Tibial nerve (tissue), 4 donors: ENCODE data around the gene TBL1XR1. TPM values are rescaled to one million over a fixed set of nuclear protein-coding genes. Genes with fewer than 3 reads are reported as not detected.

Source experiments
- DNase-seq, 2 donors: peaks; one replicate each; pipeline ENCODE4 v3.0.0-alpha.2; 2019; ENCODE audit warnings: low spot score in 2 of 2
- H3K27ac ChIP-seq, 4 donors: fragments of 200-600 bp; sonication (generic) in 3 of 4; one replicate each; pipeline ENCODE4 v1.5.1; 2017 to 2019; ENCODE audit warnings: mild to moderate bottlenecking in 1 of 4
- H3K27me3 ChIP-seq, 2 donors: fragments of 200-600 bp; sonication (generic) in 1 of 2; one replicate each; pipeline versions ENCODE4 v1.5.1 to v1.6.0; 2017 to 2019
- H3K36me3 ChIP-seq, 3 donors: fragments of 200-600 bp; sonication (generic); one replicate each; pipeline ENCODE4 v1.5.1; 2018 to 2019
- H3K4me1 ChIP-seq, 4 donors: fragments of 200-600 bp; sonication (generic) in 3 of 4; one replicate each; pipeline ENCODE4 v1.5.1; 2017 to 2019
- H3K4me3 ChIP-seq, 4 donors: fragments of 200-600 bp; sonication (generic) in 3 of 4; one replicate each; pipeline ENCODE4 v1.5.1; 2017 to 2019; ENCODE audit warnings: mild to moderate bottlenecking in 1 of 4, moderate library complexity in 1 of 4
- H3K9me3 ChIP-seq, 4 donors: fragments of 200-600 bp; sonication (generic) in 3 of 4; one replicate each; pipeline ENCODE4 v1.5.1; 2017 to 2019
- EP300 ChIP-seq, 2 donors: sonication (generic); formaldehyde crosslinking; IDR thresholded peaks; one replicate each; pipeline ENCODE4 v1.6.1; 2017; ENCODE audit warnings: antibody characterized with exemption in 2 of 2, mild to moderate bottlenecking in 1 of 2
- POLR2A ChIP-seq, 2 donors: fragments of 450-650 bp; IDR thresholded peaks; one replicate each; pipeline ENCODE4 v1.6.1; 2017; ENCODE audit warnings: antibody characterized with exemption in 2 of 2, mild to moderate bottlenecking in 2 of 2, moderate library complexity in 2 of 2
- WGBS, 2 donors: methylation state at CpG; one replicate each; pipeline ENCODE4 v1.1.5; 2018; 5-methylcytosine and 5-hydroxymethylcytosine counted together
- total RNA-seq, 4 donors: library from RNA; depleted of rRNA; stranded (reverse); fragments of >200 nt; gene quantifications; one replicate each; pipeline ENCODE4 v1.1.0, GENCODE V29; 2016
- TF ChIP-seq, protein P1 (sequence below), 5 experiments: fragments of 200-600 bp in 3 of 5; fragments of 450-650 bp in 2 of 5; sonication (generic) in 3 of 5; IDR thresholded peaks; one replicate each; pipeline ENCODE4 v1.5.1; 2016 to 2019; ENCODE audit warnings: antibody characterized with exemption in 5 of 5, mild to moderate bottlenecking in 3 of 5, moderate library complexity in 2 of 5

TBL1XR1 gene
- total RNA-seq, 4 donors from 2014 or later: 57.1 to 66.3 (median 62.8) TPM

DNA sequence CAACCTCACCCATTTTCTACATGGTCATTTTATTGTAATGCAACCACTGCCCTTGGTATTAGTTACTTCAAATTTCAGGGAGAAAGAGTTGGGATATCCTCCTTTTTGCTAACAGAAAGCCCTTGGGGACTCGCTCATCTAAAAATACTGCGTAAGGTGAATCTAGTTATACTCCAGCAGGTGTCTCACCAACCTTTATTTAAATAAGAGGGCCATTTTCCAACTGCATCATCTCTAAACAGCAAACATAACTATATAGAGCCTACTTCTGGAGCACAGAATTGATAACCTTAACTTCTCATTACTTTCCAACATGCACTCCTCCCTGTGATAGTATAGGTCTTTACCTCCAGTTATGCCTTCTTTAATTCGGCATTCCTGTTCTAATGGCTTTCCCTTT, 77.5 kb downstream of the TBL1XR1 start:
- 67 to 78% methylated on average over 3 of the region's 3 CpGs for WGBS, 2 donors
- Histone ChIP-seq H3K4me3 (no peak overlapping the region), H3K4me1 (peaks cover 0 to 39% (median 2%) of the 10 kb centered on the region in 4 donors), H3K36me3 (no peaks in the 10 kb centered on the region), H3K27me3 (no peaks in the 10 kb centered on the region), H3K9me3 (no peaks in the 10 kb centered on the region), H3K27ac (no peak overlapping the region)
- TF ChIP-seq, protein P1, sequence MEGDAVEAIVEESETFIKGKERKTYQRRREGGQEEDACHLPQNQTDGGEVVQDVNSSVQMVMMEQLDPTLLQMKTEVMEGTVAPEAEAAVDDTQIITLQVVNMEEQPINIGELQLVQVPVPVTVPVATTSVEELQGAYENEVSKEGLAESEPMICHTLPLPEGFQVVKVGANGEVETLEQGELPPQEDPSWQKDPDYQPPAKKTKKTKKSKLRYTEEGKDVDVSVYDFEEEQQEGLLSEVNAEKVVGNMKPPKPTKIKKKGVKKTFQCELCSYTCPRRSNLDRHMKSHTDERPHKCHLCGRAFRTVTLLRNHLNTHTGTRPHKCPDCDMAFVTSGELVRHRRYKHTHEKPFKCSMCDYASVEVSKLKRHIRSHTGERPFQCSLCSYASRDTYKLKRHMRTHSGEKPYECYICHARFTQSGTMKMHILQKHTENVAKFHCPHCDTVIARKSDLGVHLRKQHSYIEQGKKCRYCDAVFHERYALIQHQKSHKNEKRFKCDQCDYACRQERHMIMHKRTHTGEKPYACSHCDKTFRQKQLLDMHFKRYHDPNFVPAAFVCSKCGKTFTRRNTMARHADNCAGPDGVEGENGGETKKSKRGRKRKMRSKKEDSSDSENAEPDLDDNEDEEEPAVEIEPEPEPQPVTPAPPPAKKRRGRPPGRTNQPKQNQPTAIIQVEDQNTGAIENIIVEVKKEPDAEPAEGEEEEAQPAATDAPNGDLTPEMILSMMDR (IDR thresholded peaks at IDR 0.05): no peak
- TF ChIP-seq EP300 (IDR thresholded peaks at IDR 0.05): no peak
- no peak for TF ChIP-seq POLR2A (IDR thresholded peaks at IDR 0.05)
- no peak for DNase-seq

DNA sequence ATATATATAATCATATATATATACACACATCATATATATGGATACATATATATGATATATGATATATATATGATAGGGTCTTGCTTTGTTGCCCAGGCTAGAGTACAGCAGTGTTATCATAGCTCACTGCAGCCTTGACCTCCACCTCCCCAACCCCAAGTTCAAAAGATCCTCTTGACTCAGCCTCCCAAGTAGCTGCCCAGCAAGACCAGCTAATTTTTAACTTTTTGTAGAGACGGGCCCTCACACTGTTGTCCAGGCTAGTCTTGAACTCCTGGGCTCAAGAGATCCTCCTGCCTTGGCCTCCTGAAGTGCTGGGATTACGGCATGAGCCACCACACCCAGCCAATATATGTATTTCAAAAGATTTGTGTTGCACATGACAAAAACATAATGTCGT, 83.0 kb downstream of the TBL1XR1 start:
- DNase-seq: no peak
- TF ChIP-seq, protein P1 (IDR thresholded peaks at IDR 0.05): no peak
- Histone ChIP-seq H3K4me1 (peaks cover 0 to 46% (median 13%) of the 10 kb centered on the region in 4 donors), H3K9me3 (no peaks in the 10 kb centered on the region), H3K27ac (no peak overlapping the region), H3K36me3 (no peaks in the 10 kb centered on the region), H3K27me3 (no peaks in the 10 kb centered on the region), H3K4me3 (no peak overlapping the region)
- WGBS, 2 donors: 62 to 67% methylated on average over 3 of the region's 3 CpGs

DNA sequence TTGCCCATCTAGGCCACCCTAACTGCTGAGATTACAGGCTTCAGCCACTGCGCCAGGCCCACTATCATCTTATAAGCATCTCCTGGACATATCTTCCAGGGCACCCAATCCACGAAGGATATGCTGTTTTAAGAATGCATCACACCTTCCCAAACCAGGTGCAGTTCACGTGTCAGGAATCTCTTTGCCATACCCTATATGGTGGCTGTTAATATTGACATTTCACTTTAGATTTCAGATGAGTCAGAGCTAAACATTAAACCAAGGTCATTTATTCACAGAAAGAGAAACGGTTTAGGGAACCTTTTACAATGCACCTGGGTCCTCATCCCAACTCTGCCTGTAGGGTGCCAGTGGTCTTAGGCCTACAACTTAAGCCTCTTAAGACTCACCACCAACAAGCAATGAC, 85.7 kb downstream of the TBL1XR1 start:
- Histone ChIP-seq H3K4me1 (peaks cover 0 to 53% (median 17%) of the 10 kb centered on the region in 4 donors), H3K36me3 (no peaks in the 10 kb centered on the region), H3K4me3 (no peak overlapping the region), H3K27ac (no peak overlapping the region), H3K9me3 (no peaks in the 10 kb centered on the region), H3K27me3 (no peaks in the 10 kb centered on the region)
- WGBS, 2 donors: 87 to 89% methylated on average over 4 of the region's 4 CpGs
- no peak for DNase-seq
- TF ChIP-seq EP300 (IDR thresholded peaks at IDR 0.05) (no peak), POLR2A (IDR thresholded peaks at IDR 0.05) (no peak)
- TF ChIP-seq, protein P1 (IDR thresholded peaks at IDR 0.05): no peak

DNA sequence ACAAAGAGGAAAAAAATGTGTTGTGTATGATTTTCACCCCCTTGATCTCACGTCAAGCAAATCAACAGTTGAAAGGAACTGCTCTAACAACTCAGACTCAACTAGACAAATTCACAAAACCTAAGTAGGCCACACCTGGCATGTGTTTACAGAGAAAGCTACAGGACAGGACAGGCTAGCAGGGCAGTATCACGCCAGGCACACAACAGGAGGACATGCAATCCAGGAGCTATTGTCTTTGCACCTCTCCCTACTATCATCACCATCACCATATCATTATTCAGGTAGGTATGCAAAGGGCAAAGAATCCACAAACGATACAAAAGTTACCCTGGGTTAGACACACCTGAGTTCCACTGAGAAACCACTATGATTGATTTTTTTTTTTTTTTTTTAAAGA, 86.4 kb downstream of the TBL1XR1 start:
- 84 to 89% methylated on average over 3 of the region's 3 CpGs for WGBS, 2 donors
- no peak overlapping the region for H3K4me3 ChIP-seq
- H3K4me1 ChIP-seq: peaks cover 0 to 59% (median 19%) of the 10 kb centered on the region in 4 donors
- no peaks in the 10 kb centered on the region for H3K27me3 ChIP-seq
- no peaks in the 10 kb centered on the region for H3K9me3 ChIP-seq
- TF ChIP-seq POLR2A (IDR thresholded peaks at IDR 0.05) (no peak), EP300 (IDR thresholded peaks at IDR 0.05) (no peak)
- TF ChIP-seq, protein P1 (IDR thresholded peaks at IDR 0.05): no peak
- H3K27ac ChIP-seq: no peak overlapping the region
- DNase-seq: no peak
- H3K36me3 ChIP-seq: no peaks in the 10 kb centered on the region

DNA sequence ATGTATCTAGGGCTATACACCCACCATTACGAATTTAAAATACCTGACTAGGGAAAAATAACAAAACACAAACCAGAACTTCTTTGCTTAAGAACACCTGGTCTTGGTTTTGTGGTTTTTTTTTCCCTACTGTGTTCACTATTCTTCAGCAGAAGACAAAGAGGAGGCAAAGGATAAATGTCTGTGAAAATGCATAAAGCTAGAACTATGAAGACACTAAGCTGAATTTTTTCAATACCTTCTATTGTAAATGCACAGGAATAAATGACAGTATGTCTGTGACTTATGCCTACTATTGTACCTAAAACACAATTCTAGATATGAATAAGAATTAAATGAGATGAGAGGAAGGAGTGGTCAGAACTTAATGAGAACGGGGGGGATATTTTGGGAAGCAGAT, 86.9 kb downstream of the TBL1XR1 start:
- 75 to 81% methylated on average over 2 of the region's 2 CpGs for WGBS, 2 donors
- DNase-seq: no peak
- no peak overlapping the region for H3K4me3 ChIP-seq
- TF ChIP-seq, protein P1 (IDR thresholded peaks at IDR 0.05): no peak
- TF ChIP-seq POLR2A (IDR thresholded peaks at IDR 0.05) (no peak), EP300 (IDR thresholded peaks at IDR 0.05) (no peak)
- peaks cover 0 to 61% (median 20%) of the 10 kb centered on the region in 4 donors for H3K4me1 ChIP-seq
- H3K27me3 ChIP-seq: no peaks in the 10 kb centered on the region
- no peak overlapping the region for H3K27ac ChIP-seq
- H3K9me3 ChIP-seq: no peaks in the 10 kb centered on the region
- H3K36me3 ChIP-seq: no peaks in the 10 kb centered on the region
